ENCODE measurements around the gene FAM174C.

FAM174C gene

GRCh38 chr19:1280636-1281568 lies 5.6 kb downstream of the FAM174C start:
- Histone ChIP-seq H3K4me3 (ENCODE audit: low read depth, low read length, poor library complexity, severe bottlenecking) (no peak overlapping the region), H3K79me2 (ENCODE audit: insufficient read depth, low read length) (no peaks in the 10 kb centered on the region)

GRCh38 chr19:1281569-1282287 lies 6.4 kb downstream of the FAM174C start:
- no peak for TF ChIP-seq EZH2 (IDR thresholded peaks at IDR 0.05; ENCODE audit: borderline replicate concordance, low read length)
- TF ChIP-seq CTCF (IDR thresholded peaks at IDR 0.05; ENCODE audit: low read length): no peak
- no peak overlapping the region for H3K4me2 ChIP-seq (ENCODE audit: low read length)
- no peaks in the 10 kb centered on the region for H3K9me3 ChIP-seq (ENCODE audit: low read length)
- no peaks in the 10 kb centered on the region for H3K9me2 ChIP-seq (ENCODE audit: low read depth, low read length)
- no peaks in the 10 kb centered on the region for H3K79me2 ChIP-seq (ENCODE audit: insufficient read depth, low read length)
- no peak overlapping the region for H3K9ac ChIP-seq (ENCODE audit: low read length)
- H3F3A ChIP-seq (ENCODE audit: insufficient read depth, low read length): no peaks in the 10 kb centered on the region
- H3K4me1 ChIP-seq (ENCODE audit: insufficient read depth, low read length, severe bottlenecking): peaks cover 5% of the 10 kb centered on the region
- H4K20me1 ChIP-seq (ENCODE audit: insufficient read depth, low read length): no peaks in the 10 kb centered on the region
- peaks cover 40% of the 10 kb centered on the region for H3K36me3 ChIP-seq (ENCODE audit: insufficient read depth, low read length)
- H2AFZ ChIP-seq (ENCODE audit: low read length): no peak overlapping the region
- no peaks in the 10 kb centered on the region for H3K27me3 ChIP-seq (ENCODE audit: insufficient read depth, low read length)
- no peak overlapping the region for H3K4me3 ChIP-seq (ENCODE audit: low read depth, low read length, poor library complexity, severe bottlenecking)
- H3K27ac ChIP-seq (ENCODE audit: low read depth, low read length, poor library complexity, severe bottlenecking): no peak overlapping the region

More at GRCh38 chr19:1280636-1281568, 5.6 kb downstream of the FAM174C start:
- Histone ChIP-seq H3K36me3 (ENCODE audit: insufficient read depth, low read length) (peaks cover 41% of the 10 kb centered on the region), H3K9me3 (ENCODE audit: low read length) (no peaks in the 10 kb centered on the region), H3K4me1 (ENCODE audit: insufficient read depth, low read length, severe bottlenecking) (peaks cover 13% of the 10 kb centered on the region), H2AFZ (ENCODE audit: low read length) (no peak overlapping the region), H3K27ac (ENCODE audit: low read depth, low read length, poor library complexity, severe bottlenecking) (no peak overlapping the region), H3K4me2 (ENCODE audit: low read length) (no peak overlapping the region), H3K27me3 (ENCODE audit: insufficient read depth, low read length) (no peaks in the 10 kb centered on the region), H3F3A (ENCODE audit: insufficient read depth, low read length) (no peaks in the 10 kb centered on the region), H4K20me1 (ENCODE audit: insufficient read depth, low read length) (no peaks in the 10 kb centered on the region), H3K9ac (ENCODE audit: low read length) (no peak overlapping the region), H3K9me2 (ENCODE audit: low read depth, low read length) (no peaks in the 10 kb centered on the region)
- no peak for TF ChIP-seq CTCF (IDR thresholded peaks at IDR 0.05; ENCODE audit: low read length)
- no peak for TF ChIP-seq EZH2 (IDR thresholded peaks at IDR 0.05; ENCODE audit: borderline replicate concordance, low read length)

GRCh38 chr19:1282588-1283206 lies 7.4 kb downstream of the FAM174C start:
- Histone ChIP-seq H4K20me1 (ENCODE audit: insufficient read depth, low read length) (no peaks in the 10 kb centered on the region), H3K9me3 (ENCODE audit: low read length) (no peaks in the 10 kb centered on the region), H3K4me2 (ENCODE audit: low read length) (no peak overlapping the region), H3K9ac (ENCODE audit: low read length) (no peak overlapping the region), H3K4me3 (ENCODE audit: low read depth, low read length, poor library complexity, severe bottlenecking) (no peak overlapping the region), H3K9me2 (ENCODE audit: low read depth, low read length) (no peaks in the 10 kb centered on the region), H3K36me3 (ENCODE audit: insufficient read depth, low read length) (peaks cover 31% of the 10 kb centered on the region), H2AFZ (ENCODE audit: low read length) (no peak overlapping the region), H3K4me1 (ENCODE audit: insufficient read depth, low read length, severe bottlenecking) (no peaks in the 10 kb centered on the region), H3K27me3 (ENCODE audit: insufficient read depth, low read length) (0 out of 2 replicates have a peak, but pooled peaks cover under 1% of the 10 kb centered on the region), H3K27ac (ENCODE audit: low read depth, low read length, poor library complexity, severe bottlenecking) (no peak overlapping the region), H3F3A (ENCODE audit: insufficient read depth, low read length) (no peaks in the 10 kb centered on the region), H3K79me2 (ENCODE audit: insufficient read depth, low read length) (no peaks in the 10 kb centered on the region)
- no peak for TF ChIP-seq CTCF (IDR thresholded peaks at IDR 0.05; ENCODE audit: low read length)
- TF ChIP-seq EZH2 (IDR thresholded peaks at IDR 0.05; ENCODE audit: borderline replicate concordance, low read length): no peak

Data from OCI-LY1 (cell line).